Measurements from ENCODE around the gene MYO15A.

Gene MYO15A

DNA sequence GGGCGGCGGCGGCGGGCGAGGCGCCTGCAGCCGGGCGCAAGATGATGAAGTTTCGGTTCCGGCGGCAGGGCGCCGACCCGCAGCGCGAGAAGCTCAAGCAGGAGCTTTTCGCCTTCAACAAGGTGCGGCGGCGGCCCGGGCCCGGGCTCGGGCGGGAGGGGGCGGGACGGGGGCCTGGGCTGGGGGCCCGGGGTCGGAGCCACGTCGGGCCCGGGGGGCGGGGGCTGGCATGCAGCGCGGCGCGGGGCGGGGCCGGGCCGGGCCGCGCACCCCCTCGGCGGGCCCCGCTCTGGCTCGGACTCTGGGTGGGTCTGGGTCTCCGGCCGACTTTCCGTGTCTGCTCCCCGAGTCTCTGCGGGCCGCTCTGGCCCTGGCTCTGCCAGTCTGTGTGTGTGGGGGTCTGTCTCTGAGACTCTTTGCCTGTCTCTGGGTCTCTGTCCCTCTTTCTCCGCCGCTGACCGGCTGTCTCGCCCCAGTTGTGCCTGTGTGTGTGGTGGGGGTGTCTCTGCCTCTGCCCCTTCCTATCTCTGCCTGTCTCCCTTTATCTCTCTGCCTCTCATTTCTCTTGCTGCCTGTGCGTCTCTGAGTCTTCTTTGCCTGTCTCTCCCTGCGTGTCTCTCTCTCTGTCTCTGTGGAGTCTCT lies 117.2 kb downstream of the MYO15A start:
- DNase-seq = no peak

- DNase-seq = no peak
Measured at GRCh38 chr17:18226284-18226945, 117.9 kb downstream of the MYO15A start.

- no peak for DNase-seq
Measured at GRCh38 chr17:18227635-18228034, 119.1 kb downstream of the MYO15A start.

- no peak for DNase-seq
Measured at GRCh38 chr17:18228176-18228682, 119.7 kb downstream of the MYO15A start.

DNA sequence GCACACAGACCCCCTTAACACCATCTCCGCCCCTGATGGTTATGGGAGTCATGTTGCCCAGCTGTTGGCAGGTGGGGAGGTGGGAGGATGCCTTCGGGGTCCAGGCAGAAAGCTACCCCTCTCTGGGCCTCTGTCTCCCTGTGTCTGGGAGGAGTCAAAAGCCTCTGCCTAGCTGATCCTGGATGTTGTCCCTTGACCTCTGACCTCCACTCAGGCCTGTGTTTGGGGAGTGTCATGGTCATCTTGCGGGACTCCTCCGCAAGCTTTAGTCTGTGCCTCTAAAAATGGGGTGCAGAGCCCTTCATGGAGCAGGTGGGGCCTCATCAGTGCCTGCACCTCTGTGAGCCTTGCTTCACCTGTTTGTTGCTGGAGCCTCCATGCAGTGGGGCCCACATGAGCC lies 120.7 kb downstream of the MYO15A start:
- DNase-seq = no peak

Data from fibroblast of skin of right biceps (primary cell).